Erythroblast (primary cell): ENCODE data around the gene ZGLP1.

ENCODE experiments used
- GATA1 ChIP-seq: IDR thresholded peaks from 2 replicates; pipeline ENCODE4 v1.6.1; 2011; ENCODE audit warnings: low read depth, mild to moderate bottlenecking, control low read depth, low read length, moderate library complexity
- POLR2A ChIP-seq: IDR thresholded peaks from 2 replicates; pipeline ENCODE4 v1.6.1; 2011; ENCODE audit warnings: mild to moderate bottlenecking, low read length

DNA sequence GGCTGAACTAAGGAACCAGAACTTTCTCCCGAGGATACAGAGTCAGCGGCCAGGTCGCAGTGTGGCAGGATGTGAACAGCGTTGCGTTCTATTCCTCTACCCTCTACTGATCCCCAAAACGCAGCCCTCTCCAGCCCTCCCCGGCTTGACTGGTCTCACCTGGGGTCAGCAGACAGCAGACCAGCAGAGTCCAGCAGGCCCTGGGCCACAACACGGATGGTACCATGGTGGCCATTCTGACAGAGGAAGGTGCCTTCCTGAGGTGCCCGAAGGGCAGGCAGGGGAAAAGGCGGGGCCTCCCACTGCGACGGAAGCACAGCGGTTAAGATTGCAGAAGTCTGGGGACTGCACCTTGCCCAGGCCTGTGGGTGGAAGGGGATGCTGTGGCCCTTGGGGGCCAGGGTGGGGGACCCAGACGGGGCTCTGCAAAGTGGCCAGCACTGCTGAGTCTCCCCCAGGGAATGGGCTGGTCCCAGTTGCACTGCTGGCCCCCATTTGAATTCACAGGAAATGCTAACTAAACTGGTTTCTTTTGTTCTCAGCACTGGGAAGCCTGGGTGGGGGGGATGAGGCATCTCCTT, 29.9 kb upstream of the ZGLP1 start, which contains the start of gene ICAM3:
- TF ChIP-seq POLR2A (no peak), GATA1 (no peak)
